GM18870 (cell line): ENCODE data around the gene FAM131B.
"Not testable (repeated sequence)": the region's sequence is repeated elsewhere in the genome, so short reads cannot be mapped to it uniquely, and the experiment has no call there.

Experiments
- ATAC-seq: cut with Tn5 transposase; IDR thresholded peaks from one replicate; pipeline ENCODE4 v1.9.1; 2021; ENCODE audit warnings: moderate library complexity; ENCODE audit not compliant: unreplicated experiment

Gene FAM131B

DNA sequence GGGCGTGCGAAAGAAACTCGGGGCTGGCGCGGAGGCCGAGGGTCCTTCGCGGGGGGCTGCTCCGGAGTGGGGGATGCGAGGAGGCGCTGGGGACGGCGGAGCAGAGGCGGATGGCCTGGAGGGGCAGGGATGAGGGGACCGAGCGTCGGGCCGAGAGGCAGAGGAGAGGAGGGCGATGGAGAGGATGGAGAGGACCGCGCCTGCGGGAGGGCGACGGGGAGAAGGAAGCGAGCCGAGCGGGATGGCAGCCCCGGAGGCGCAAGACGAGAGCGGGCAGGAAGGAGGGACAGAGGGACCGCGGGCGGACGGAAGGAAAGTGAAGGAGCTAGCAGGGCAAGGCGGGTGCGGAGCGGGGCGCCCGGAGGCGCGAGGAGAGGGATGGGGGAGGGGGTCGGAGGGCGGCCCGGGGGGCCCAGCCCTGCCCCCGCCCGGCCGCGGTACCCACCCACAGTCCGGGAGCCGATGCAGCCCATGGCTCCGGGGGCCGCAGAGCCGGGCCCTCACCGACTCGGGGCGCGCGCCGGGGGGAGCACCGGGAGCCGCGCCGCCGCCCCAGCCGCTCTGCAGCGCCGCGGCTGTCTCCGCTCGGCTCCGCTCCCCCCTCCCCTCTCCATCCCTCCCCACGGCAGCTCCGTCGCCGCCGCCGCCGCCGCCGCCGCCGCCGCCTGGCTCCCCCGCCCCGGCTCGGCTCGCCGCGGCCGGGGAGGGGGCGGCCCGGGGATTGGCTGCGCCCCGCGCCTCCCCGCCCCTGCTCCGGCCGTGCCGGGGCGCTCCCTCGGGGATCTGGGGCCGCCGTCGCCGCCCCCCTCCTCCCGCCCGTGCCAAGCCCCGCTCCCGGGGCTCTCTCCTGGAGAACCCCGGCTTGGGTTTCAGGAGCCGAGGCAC lies at the start of gene FAM131B:
TSS of gene FAM131B (minus strand) at position 583 of the 885 bp plus-strand sequence. CDS start at position 473, 110 bp downstream.
- ATAC-seq: no peak

- no peak for ATAC-seq
Measured at GRCh38 chr7:143411976-143412708, 49.6 kb upstream of the FAM131B start.

- no peak for ATAC-seq
Measured at GRCh38 chr7:143410521-143411004, 48.0 kb upstream of the FAM131B start.

- ATAC-seq: no peak
Measured at GRCh38 chr7:143408686-143409561, 46.4 kb upstream of the FAM131B start, which contains the start of gene EPHA1. TSS of gene EPHA1 (minus strand) at chr7:143408856. CDS start at chr7:143408805, 51 bp downstream.

GRCh38 chr7:143408252-143408685 lies 45.8 kb upstream of the FAM131B start:
- ATAC-seq: no peak

DNA sequence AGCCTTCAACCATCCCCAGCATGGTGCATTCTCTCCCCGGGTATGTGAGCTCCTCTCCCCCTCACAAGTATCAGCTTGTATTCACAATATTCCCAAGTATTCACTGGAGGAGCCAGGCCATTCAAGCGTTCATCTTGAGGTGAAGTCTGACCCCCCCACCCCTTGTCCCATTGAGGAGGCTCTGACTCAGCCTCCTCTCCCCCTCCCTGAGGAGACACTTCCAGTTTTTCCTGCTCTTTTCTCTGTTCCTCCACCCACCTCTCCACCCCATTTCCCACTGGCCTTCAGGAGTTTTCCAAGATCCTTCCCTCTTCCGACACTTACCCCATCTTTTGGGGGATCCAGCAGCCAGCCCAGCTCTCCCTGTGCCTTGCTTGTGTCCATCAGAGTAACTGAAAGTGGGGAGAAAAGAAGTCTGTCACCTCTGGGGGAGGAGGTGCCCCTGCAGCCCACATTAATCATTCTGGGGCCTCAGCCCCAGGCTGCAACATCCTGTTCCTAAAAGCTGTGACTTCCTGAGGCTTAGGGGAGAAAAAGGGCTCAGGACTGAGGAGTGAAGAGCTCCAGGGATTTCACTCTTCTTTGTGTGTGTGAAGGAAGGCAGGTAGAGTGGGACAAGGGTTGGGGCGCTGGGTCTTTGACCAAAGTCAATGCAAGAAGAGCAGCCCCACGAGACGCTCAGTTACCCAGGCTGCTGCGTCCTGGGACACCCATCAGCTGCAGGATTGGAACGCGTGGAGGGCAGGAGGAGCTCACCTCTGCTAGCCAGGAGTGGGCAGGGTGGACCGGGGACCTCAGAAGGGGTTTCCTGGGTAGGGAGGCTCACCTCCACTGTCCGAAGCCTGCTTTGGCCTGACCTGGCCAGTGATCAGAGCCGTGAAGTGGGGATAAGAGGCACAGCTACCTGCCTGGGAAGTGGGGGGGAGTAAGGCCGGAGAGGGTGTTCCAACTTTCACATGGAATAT lies 45.1 kb upstream of the FAM131B start:
- no peak for ATAC-seq

DNA sequence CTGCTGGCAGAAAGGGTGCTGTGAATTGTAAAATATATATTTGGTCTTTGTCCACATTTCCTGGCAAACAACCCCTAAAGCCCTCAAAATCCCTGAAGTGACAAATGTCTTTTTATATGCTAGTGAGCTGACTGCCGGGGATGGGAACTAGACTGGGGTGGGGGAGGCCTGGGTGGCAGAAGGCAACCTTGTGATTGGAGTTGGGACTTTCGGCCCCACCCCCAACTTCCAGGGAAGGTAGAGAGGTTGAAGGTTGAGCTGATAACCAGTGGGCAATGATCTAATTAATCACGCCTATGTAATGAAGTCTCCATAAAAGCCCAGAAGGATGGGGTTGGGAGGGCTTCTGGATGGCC lies 43.5 kb upstream of the FAM131B start:
- no peak for ATAC-seq

GRCh38 chr7:143405173-143406001 lies 42.9 kb upstream of the FAM131B start:
- no peak for ATAC-seq

DNA sequence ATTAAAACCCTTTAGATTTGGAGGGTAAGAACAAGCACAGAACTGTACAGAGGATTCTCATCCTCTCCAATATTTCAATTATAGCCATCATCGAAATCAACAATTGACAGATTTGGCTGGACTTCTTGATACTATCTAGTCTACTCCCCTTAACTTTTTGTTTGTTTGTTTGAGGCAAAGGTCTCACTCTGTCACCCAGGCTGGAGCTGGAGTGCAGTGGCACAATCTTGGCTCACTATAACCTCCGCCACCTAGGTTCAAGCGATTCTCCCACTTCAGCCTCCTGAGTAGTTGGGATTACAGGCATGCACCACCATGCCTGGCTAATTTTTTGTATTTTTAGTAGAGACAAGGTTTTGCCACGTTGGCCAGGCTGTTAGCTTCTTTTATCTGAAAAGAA lies 39.7 kb upstream of the FAM131B start:
- not testable (repeated sequence) for ATAC-seq

- no peak for ATAC-seq
Measured at GRCh38 chr7:143401265-143401664, 38.8 kb upstream of the FAM131B start.

DNA sequence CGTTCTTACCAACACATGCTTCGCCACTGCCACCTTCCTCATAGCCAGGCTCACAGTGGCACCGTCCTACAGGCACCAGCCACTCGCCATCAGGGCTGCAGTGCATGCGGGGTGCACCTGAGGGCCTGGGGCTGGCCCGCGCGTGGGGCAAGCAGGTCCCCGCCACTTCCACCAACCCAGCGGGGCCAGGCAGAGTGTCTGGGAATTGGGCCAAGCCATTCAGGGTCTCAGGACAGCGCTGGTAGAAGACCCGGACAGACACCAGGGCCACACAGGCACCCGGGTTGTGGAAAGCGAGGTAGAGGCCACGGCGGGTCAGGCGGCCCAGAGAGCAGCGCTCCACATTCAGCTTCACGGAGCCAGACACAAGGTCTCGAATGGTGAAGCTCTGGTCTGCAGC lies 37.1 kb upstream of the FAM131B start:
- no peak for ATAC-seq

- no peak for ATAC-seq
Measured at GRCh38 chr7:143399151-143399550, 36.6 kb upstream of the FAM131B start.

DNA sequence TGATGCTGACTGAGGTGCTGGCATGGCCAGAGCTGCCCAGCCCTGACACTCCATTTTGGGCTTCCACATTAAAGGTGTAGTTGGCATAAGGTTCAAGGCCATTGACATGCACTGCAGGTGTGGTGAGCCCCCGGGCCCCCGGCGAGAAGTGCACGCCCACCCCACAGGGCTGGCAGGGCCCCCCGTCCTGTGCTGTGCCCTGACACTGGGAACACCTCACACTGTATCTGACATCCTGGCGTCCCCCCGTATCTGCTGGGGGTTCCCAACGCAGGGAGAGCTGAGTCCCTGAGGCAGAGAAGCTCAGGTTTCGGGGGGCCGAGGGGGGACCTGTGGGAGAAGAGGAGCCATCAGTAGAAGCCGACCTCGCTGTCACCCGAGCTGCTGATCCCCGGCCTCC lies 36.1 kb upstream of the FAM131B start:
- no peak for ATAC-seq

DNA sequence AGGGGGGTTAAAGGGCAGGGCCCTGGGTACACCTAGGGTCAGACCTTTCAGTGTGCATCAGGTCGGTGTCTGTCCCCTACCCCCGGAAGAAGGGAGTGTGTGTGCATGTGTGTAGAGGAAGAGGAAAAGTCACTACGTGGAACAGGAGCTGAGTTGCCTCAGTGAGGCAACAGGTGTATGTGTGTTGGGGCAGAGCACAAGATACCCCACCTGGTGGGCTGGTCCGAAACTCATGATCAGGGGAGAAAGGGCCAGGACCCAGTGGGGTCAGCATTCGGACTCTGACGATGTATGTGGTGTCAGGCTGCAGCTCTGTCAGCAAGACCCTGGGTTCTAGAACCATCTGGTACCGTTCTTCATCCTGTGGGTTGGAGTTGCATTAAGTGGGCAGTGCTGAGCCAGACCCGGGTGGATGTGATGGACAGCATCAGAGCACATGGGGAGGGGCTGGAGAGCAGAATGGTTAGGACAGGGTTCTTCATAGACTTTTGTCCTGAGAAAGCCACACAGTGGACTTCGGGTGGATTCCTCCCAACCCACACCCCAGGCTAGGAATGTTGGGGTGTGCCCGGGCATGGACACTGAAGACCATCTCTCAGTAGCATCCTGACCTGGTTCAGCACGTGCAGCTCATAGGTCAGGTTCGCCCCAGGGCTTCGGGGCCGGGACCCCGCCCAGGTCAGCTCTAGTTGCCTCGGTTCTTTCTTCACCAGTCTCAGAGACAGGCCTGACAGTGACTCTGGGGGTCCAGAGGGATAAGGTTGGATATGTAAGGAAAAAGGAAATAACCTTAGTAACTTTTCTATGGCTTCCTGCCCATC lies 35.4 kb upstream of the FAM131B start:
- no peak for ATAC-seq

- no peak for ATAC-seq
Measured at GRCh38 chr7:143396625-143397556, 34.4 kb upstream of the FAM131B start.

GRCh38 chr7:143396182-143396581 lies 33.7 kb upstream of the FAM131B start:
- ATAC-seq: no peak
